GM12875 (cell line): Measurements from ENCODE around the gene ATXN10.

ENCODE experiments used
- H3K4me3 ChIP-seq: one replicate; pipeline ENCODE4 v1.5.1; 2011; ENCODE audit warnings: low read depth, low read length, control low read depth
- CTCF ChIP-seq: IDR thresholded peaks from 2 replicates; pipeline ENCODE4 v1.5.1; 2011; ENCODE audit warnings: low read depth, mild to moderate bottlenecking, control low read depth, inconsistent platforms, low read length, moderate library complexity, borderline replicate concordance; ENCODE audit not compliant: insufficient read depth

The ATXN10 gene

GRCh38 chr22:45880091-45880715, 208.6 kb downstream of the ATXN10 start:
- H3K4me3 ChIP-seq: no peak overlapping the region
- TF ChIP-seq CTCF: no peak

GRCh38 chr22:45880716-45881523, 209.3 kb downstream of the ATXN10 start:
- no peak overlapping the region for H3K4me3 ChIP-seq
- TF ChIP-seq CTCF: no peak

GRCh38 chr22:45881524-45881875, 209.9 kb downstream of the ATXN10 start:
- no peak for TF ChIP-seq CTCF
- H3K4me3 ChIP-seq: no peak overlapping the region

GRCh38 chr22:45882881-45883810, 211.5 kb downstream of the ATXN10 start:
- no peak overlapping the region for H3K4me3 ChIP-seq
- TF ChIP-seq CTCF: no peak

- no peak for TF ChIP-seq CTCF
- H3K4me3 ChIP-seq: no peak overlapping the region
Observed at GRCh38 chr22:45883811-45884170, 212.2 kb downstream of the ATXN10 start.

- H3K4me3 ChIP-seq: no peak overlapping the region
- TF ChIP-seq CTCF: no peak
Observed at GRCh38 chr22:45884201-45885062, 212.8 kb downstream of the ATXN10 start.
